GM21381 (cell line): ENCODE measurements around the gene TATDN2.

Experiments used
- ATAC-seq: cut with Tn5 transposase; IDR thresholded peaks from one replicate; pipeline ENCODE4 v1.9.1; 2021; ENCODE audit warnings: mild to moderate bottlenecking, moderate library complexity; ENCODE audit not compliant: unreplicated experiment

Gene TATDN2

GRCh38 chr3:10315101-10315500 is 66.8 kb downstream of the TATDN2 start:
- ATAC-seq: no peak

- ATAC-seq: no peak
Measured at GRCh38 chr3:10315771-10316344, 67.6 kb downstream of the TATDN2 start.

GRCh38 chr3:10317311-10317960 is 69.2 kb downstream of the TATDN2 start:
- ATAC-seq: no peak

- ATAC-seq: no peak
Measured at GRCh38 chr3:10317961-10318350, 69.7 kb downstream of the TATDN2 start.

GRCh38 chr3:10319251-10319650 is 71.0 kb downstream of the TATDN2 start:
- ATAC-seq: no peak

GRCh38 chr3:10319804-10320203 is 71.5 kb downstream of the TATDN2 start:
- ATAC-seq: no peak

GRCh38 chr3:10320320-10320677 is 72.0 kb downstream of the TATDN2 start:
- ATAC-seq: no peak

- ATAC-seq: no peak
Measured at GRCh38 chr3:10321630-10322351, 73.5 kb downstream of the TATDN2 start.

- no peak for ATAC-seq
Measured at GRCh38 chr3:10322352-10322710, 74.1 kb downstream of the TATDN2 start.

GRCh38 chr3:10327592-10327991 is 79.3 kb downstream of the TATDN2 start:
- no peak for ATAC-seq

GRCh38 chr3:10328460-10329071 is 80.3 kb downstream of the TATDN2 start:
- no peak for ATAC-seq

GRCh38 chr3:10329495-10330015 is 81.3 kb downstream of the TATDN2 start:
- no peak for ATAC-seq

GRCh38 chr3:10330319-10330718 is 82.1 kb downstream of the TATDN2 start:
- ATAC-seq: no peak
